Ovary (tissue), 3 donors: ENCODE data around the gene FOXP1.

Experiments used
- EP300 ChIP-seq: sonication (generic); formaldehyde crosslinking; IDR thresholded peaks from one replicate; pipeline ENCODE4 v1.6.1; 2017; ENCODE audit warnings: antibody characterized with exemption
- POLR2A ChIP-seq: fragments of 450-650 bp; IDR thresholded peaks from one replicate; pipeline ENCODE4 v1.6.1; 2017; ENCODE audit warnings: antibody characterized with exemption, mild to moderate bottlenecking, moderate library complexity
- TF ChIP-seq, protein P1 (sequence below), 3 donors: fragments of 450-650 bp in 2 of 3; fragments of 200-600 bp in 1 of 3; IDR thresholded peaks; one replicate each; pipeline versions ENCODE4 v1.5.1 to v1.8.0; 2016 to 2022; ENCODE audit warnings: antibody characterized with exemption in 3 of 3, mild to moderate bottlenecking in 1 of 3
- donor health status: DM: no; HTN: no; CAD: no.

GRCh38 chr3:71097557-71097956, 486.0 kb downstream of the FOXP1 start:
- TF ChIP-seq EP300 = no peak
- TF ChIP-seq, protein P1, sequence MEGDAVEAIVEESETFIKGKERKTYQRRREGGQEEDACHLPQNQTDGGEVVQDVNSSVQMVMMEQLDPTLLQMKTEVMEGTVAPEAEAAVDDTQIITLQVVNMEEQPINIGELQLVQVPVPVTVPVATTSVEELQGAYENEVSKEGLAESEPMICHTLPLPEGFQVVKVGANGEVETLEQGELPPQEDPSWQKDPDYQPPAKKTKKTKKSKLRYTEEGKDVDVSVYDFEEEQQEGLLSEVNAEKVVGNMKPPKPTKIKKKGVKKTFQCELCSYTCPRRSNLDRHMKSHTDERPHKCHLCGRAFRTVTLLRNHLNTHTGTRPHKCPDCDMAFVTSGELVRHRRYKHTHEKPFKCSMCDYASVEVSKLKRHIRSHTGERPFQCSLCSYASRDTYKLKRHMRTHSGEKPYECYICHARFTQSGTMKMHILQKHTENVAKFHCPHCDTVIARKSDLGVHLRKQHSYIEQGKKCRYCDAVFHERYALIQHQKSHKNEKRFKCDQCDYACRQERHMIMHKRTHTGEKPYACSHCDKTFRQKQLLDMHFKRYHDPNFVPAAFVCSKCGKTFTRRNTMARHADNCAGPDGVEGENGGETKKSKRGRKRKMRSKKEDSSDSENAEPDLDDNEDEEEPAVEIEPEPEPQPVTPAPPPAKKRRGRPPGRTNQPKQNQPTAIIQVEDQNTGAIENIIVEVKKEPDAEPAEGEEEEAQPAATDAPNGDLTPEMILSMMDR (IDR thresholded peaks at IDR 0.05) = no peak
- TF ChIP-seq POLR2A = no peak
